OCI-LY1 (cell line): ENCODE data around the gene TAOK1.

Experiments used
- H2AFZ ChIP-seq: fragments of 200-600 bp; sonication (generic), shearing (Covaris generic); 2 replicates; pipeline ENCODE4 v1.6.0; 2014; ENCODE audit warnings: antibody characterized with exemption, mild to moderate bottlenecking, low read length
- H3F3A ChIP-seq: fragments of 200-600 bp; sonication (generic), shearing (Covaris generic); 2 replicates; pipeline ENCODE4 v1.6.0; 2014; ENCODE audit warnings: mild to moderate bottlenecking, antibody characterized with exemption, low read length, moderate library complexity; ENCODE audit not compliant: insufficient read depth
- H3K27ac ChIP-seq: fragments of 200-600 bp; sonication (generic); 2 replicates; pipeline ENCODE4 v1.5.1; 2014; ENCODE audit warnings: low read length, mixed run types, mild to moderate bottlenecking, low read depth; ENCODE audit not compliant: poor library complexity, severe bottlenecking
- H3K27me3 ChIP-seq: fragments of 200-600 bp; sonication (generic); 2 replicates; pipeline ENCODE4 v1.6.0; 2014; ENCODE audit warnings: antibody characterized with exemption, mild to moderate bottlenecking, low read length, moderate library complexity; ENCODE audit not compliant: insufficient read depth
- H3K36me3 ChIP-seq: fragments of 200-600 bp; sonication (generic); 2 replicates; pipeline ENCODE4 v1.6.1; 2014; ENCODE audit warnings: mild to moderate bottlenecking, antibody characterized with exemption, low read length, moderate library complexity, mixed read lengths; ENCODE audit not compliant: insufficient read depth
- H3K4me1 ChIP-seq: fragments of 200-600 bp; sonication (generic); 2 replicates; pipeline ENCODE4 v1.5.1; 2014; ENCODE audit warnings: mild to moderate bottlenecking, low read length, moderate library complexity; ENCODE audit not compliant: insufficient read depth, severe bottlenecking
- H3K4me2 ChIP-seq: fragments of 200-600 bp; sonication (generic), shearing (Covaris generic); 2 replicates; pipeline ENCODE4 v1.6.1; 2014; ENCODE audit warnings: low read length
- H3K4me3 ChIP-seq: fragments of 200-600 bp; sonication (generic); 2 replicates; pipeline ENCODE4 v1.5.1; 2014; ENCODE audit warnings: low read length, low read depth, mild to moderate bottlenecking, mixed read lengths; ENCODE audit not compliant: poor library complexity, severe bottlenecking
- H3K79me2 ChIP-seq: fragments of 200-600 bp; shearing (Covaris generic); 2 replicates; pipeline ENCODE4 v1.6.1; 2016; ENCODE audit warnings: mixed run types, low read length, mixed read lengths; ENCODE audit not compliant: insufficient read depth
- H3K9ac ChIP-seq: fragments of 200-600 bp; sonication (generic), shearing (Covaris generic); 2 replicates; pipeline ENCODE4 v1.6.1; 2014; ENCODE audit warnings: mild to moderate bottlenecking, low read length, mixed read lengths
- H3K9me2 ChIP-seq: fragments of 200-600 bp; sonication (generic), shearing (Covaris generic); 2 replicates; pipeline ENCODE4 v1.6.1; 2014; ENCODE audit warnings: low read depth, mild to moderate bottlenecking, low read length, mixed read lengths
- H3K9me3 ChIP-seq: fragments of 200-600 bp; shearing (Covaris generic); 2 replicates; pipeline ENCODE4 v1.6.1; 2014; ENCODE audit warnings: low read length, mixed read lengths
- H4K20me1 ChIP-seq: fragments of 200-600 bp; sonication (generic), shearing (Covaris generic); 2 replicates; pipeline ENCODE4 v1.6.0; 2016; ENCODE audit warnings: mild to moderate bottlenecking, low read length; ENCODE audit not compliant: insufficient read depth
- EZH2 ChIP-seq: fragments of 200-600 bp; sonication (generic), shearing (Covaris generic); IDR thresholded peaks from 2 replicates; pipeline ENCODE4 v1.8.0; 2017; ENCODE audit warnings: borderline replicate concordance, mixed run types, mild to moderate bottlenecking, antibody characterized with exemption, low read length, moderate library complexity, mixed read lengths
- TF ChIP-seq, protein P1 (sequence below): fragments of 200-600 bp; sonication (generic), shearing (Covaris generic); IDR thresholded peaks from 2 replicates; pipeline ENCODE4 v1.5.1; 2017; ENCODE audit warnings: mild to moderate bottlenecking, antibody characterized with exemption, low read length, moderate library complexity, mixed read lengths

Gene TAOK1

GRCh38 chr17:29526322-29526721 lies 136.2 kb downstream of the TAOK1 start:
- no peak overlapping the region for H3K27ac ChIP-seq
- no peaks in the 10 kb centered on the region for H3F3A ChIP-seq
- no peak overlapping the region for H3K4me3 ChIP-seq
- no peaks in the 10 kb centered on the region for H3K79me2 ChIP-seq
- no peak overlapping the region for H2AFZ ChIP-seq
- H3K9me2 ChIP-seq: no peaks in the 10 kb centered on the region
- no peaks in the 10 kb centered on the region for H3K9me3 ChIP-seq
- H3K27me3 ChIP-seq: no peaks in the 10 kb centered on the region
- H3K4me2 ChIP-seq: no peak overlapping the region
- H3K9ac ChIP-seq: no peak overlapping the region
- peaks cover 43% of the 10 kb centered on the region for H3K36me3 ChIP-seq
- no peaks in the 10 kb centered on the region for H4K20me1 ChIP-seq
- TF ChIP-seq, protein P1, sequence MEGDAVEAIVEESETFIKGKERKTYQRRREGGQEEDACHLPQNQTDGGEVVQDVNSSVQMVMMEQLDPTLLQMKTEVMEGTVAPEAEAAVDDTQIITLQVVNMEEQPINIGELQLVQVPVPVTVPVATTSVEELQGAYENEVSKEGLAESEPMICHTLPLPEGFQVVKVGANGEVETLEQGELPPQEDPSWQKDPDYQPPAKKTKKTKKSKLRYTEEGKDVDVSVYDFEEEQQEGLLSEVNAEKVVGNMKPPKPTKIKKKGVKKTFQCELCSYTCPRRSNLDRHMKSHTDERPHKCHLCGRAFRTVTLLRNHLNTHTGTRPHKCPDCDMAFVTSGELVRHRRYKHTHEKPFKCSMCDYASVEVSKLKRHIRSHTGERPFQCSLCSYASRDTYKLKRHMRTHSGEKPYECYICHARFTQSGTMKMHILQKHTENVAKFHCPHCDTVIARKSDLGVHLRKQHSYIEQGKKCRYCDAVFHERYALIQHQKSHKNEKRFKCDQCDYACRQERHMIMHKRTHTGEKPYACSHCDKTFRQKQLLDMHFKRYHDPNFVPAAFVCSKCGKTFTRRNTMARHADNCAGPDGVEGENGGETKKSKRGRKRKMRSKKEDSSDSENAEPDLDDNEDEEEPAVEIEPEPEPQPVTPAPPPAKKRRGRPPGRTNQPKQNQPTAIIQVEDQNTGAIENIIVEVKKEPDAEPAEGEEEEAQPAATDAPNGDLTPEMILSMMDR: no peak
- TF ChIP-seq EZH2: no peak
- no peaks in the 10 kb centered on the region for H3K4me1 ChIP-seq

- H3K4me3 ChIP-seq: no peak overlapping the region
- H4K20me1 ChIP-seq: no peaks in the 10 kb centered on the region
- H2AFZ ChIP-seq: no peak overlapping the region
- H3F3A ChIP-seq: no peaks in the 10 kb centered on the region
- H3K9me2 ChIP-seq: no peaks in the 10 kb centered on the region
- no peak for TF ChIP-seq EZH2
- H3K9me3 ChIP-seq: no peaks in the 10 kb centered on the region
- H3K9ac ChIP-seq: no peak overlapping the region
- H3K27me3 ChIP-seq: no peaks in the 10 kb centered on the region
- H3K36me3 ChIP-seq: peaks cover 56% of the 10 kb centered on the region
- H3K27ac ChIP-seq: no peak overlapping the region
- H3K4me1 ChIP-seq: no peaks in the 10 kb centered on the region
- no peaks in the 10 kb centered on the region for H3K79me2 ChIP-seq
- H3K4me2 ChIP-seq: no peak overlapping the region
Measured at GRCh38 chr17:29533976-29534375, 143.8 kb downstream of the TAOK1 start.

GRCh38 chr17:29544066-29544465 lies 153.9 kb downstream of the TAOK1 start:
- H3K36me3 ChIP-seq: peaks cover 34% of the 10 kb centered on the region
- TF ChIP-seq EZH2: no peak
- TF ChIP-seq, protein P1: no peak

GRCh38 chr17:29546085-29546484 lies 155.9 kb downstream of the TAOK1 start:
- no peak overlapping the region for H3K9ac ChIP-seq
- TF ChIP-seq, protein P1: no peak
- no peak for TF ChIP-seq EZH2
- H3K27me3 ChIP-seq: no peaks in the 10 kb centered on the region
- no peak overlapping the region for H3K4me2 ChIP-seq
- H3K27ac ChIP-seq: no peak overlapping the region
- H3K9me3 ChIP-seq: no peaks in the 10 kb centered on the region
- H2AFZ ChIP-seq: no peak overlapping the region
- H3K79me2 ChIP-seq: no peaks in the 10 kb centered on the region
- no peaks in the 10 kb centered on the region for H3K9me2 ChIP-seq
- no peaks in the 10 kb centered on the region for H4K20me1 ChIP-seq
- no peaks in the 10 kb centered on the region for H3K4me1 ChIP-seq
- H3K4me3 ChIP-seq: no peak overlapping the region
- H3K36me3 ChIP-seq: peaks cover 27% of the 10 kb centered on the region
- H3F3A ChIP-seq: no peaks in the 10 kb centered on the region

More at GRCh38 chr17:29544066-29544465, 153.9 kb downstream of the TAOK1 start:
- Histone ChIP-seq H3K27ac (no peak overlapping the region), H3K9me2 (no peaks in the 10 kb centered on the region), H3K79me2 (no peaks in the 10 kb centered on the region), H3K4me1 (no peaks in the 10 kb centered on the region), H3K27me3 (no peaks in the 10 kb centered on the region), H4K20me1 (no peaks in the 10 kb centered on the region), H3K9me3 (no peaks in the 10 kb centered on the region), H2AFZ (no peak overlapping the region), H3K4me3 (no peak overlapping the region), H3K4me2 (no peak overlapping the region), H3F3A (no peaks in the 10 kb centered on the region), H3K9ac (no peak overlapping the region)
